Body of pancreas (tissue), 4 donors: ENCODE results near the gene MYO1E. TPM values are rescaled to one million over a fixed set of nuclear protein-coding genes. Genes with fewer than 3 reads are reported as not detected.

Experiments used
- ATAC-seq: fragments of 150-250 bp; one replicate; pipeline ENCODE4 v1.9.1; 2016
- DNase-seq, 4 donors: peaks; one replicate each; pipeline ENCODE4 v3.0.0-alpha.2; 2019
- H3K27ac ChIP-seq, 4 donors: fragments of 200-600 bp; sonication (generic); 1 replicate in 3 of 4; 2 replicates in 1 of 4; pipeline versions ENCODE4 v1.5.1 to v1.6.1; 2016 to 2019; ENCODE audit warnings: mild to moderate bottlenecking in 1 of 4, mixed read lengths in 1 of 4, moderate library complexity in 1 of 4
- H3K27me3 ChIP-seq, 2 donors: fragments of 200-600 bp; sonication (generic); one replicate each; pipeline ENCODE4 v1.6.0; 2016; ENCODE audit warnings: mild to moderate bottlenecking in 1 of 2
- H3K36me3 ChIP-seq, 2 donors: fragments of 200-600 bp; sonication (generic); replicated peaks in 1 of 2; 2 replicates each; pipeline ENCODE4 v1.5.1; 2016; ENCODE audit warnings: low read depth in 2 of 2; ENCODE audit not compliant: insufficient read depth in 1 of 2
- H3K4me1 ChIP-seq: fragments of 200-600 bp; sonication (generic); one replicate; pipeline ENCODE4 v1.6.0; 2016
- H3K4me3 ChIP-seq, 2 donors: fragments of 200-600 bp; sonication (generic); 1 replicate in 1 of 2; 2 replicates in 1 of 2; pipeline ENCODE4 v1.5.1; 2016 to 2019
- H3K9me3 ChIP-seq, 3 donors: fragments of 200-600 bp; sonication (generic); 1 replicate in 2 of 3; 2 replicates in 1 of 3; pipeline ENCODE4 v1.5.1; 2016
- CTCF ChIP-seq, 7 experiments: fragments of 450-650 bp in 4 of 7; fragments of 200-600 bp in 3 of 7; sonication (generic) in 3 of 7; IDR thresholded peaks; one replicate each; pipeline ENCODE4 v1.5.1; 2016 to 2019; ENCODE audit warnings: antibody characterized with exemption in 7 of 7
- POLR2A ChIP-seq, 3 donors: fragments of 450-650 bp; IDR thresholded peaks; one replicate each; pipeline ENCODE4 v1.6.1; 2016; ENCODE audit warnings: antibody characterized with exemption in 3 of 3, mild to moderate bottlenecking in 2 of 3
- WGBS, 2 donors: methylation state at CpG; one replicate each; pipeline ENCODE4 v1.1.5; 2017; 5-methylcytosine and 5-hydroxymethylcytosine counted together
- intact Hi-C: fragments of 100-400 bp; cut with DNase I; formaldehyde crosslinking; loops from one replicate; pipeline ENCODE4 v1.15.1; 2023
- total RNA-seq, 2 donors: library from RNA; depleted of rRNA; stranded (reverse); fragments of >200 nt; gene quantifications; one replicate each; pipeline ENCODE4 v1.1.0, GENCODE V29; 2016

Gene MYO1E
- total RNA-seq, 2 donors from 2014 or later, result 14.0 to 48.5 TPM

DNA sequence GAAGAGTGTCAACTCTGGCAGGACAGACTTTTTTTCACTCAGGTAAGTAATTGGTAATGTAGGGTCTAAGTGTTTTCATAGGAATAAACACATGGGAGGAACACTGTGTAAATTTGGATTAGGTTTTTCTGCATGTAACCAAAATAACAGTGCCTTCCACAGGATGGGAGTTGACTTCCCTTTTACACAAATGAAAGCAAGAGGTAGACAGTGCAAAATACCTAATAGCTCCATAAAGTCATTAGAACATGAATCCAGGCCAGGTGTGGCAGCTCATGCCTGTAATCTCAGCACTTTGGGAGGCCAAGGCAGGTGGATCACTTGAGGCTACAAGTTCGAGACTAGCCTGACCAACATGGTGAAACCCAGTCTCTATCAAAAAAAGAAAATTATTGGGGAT lies 25.5 kb upstream of the MYO1E start:
- no peak for ATAC-seq
- TF ChIP-seq CTCF (IDR thresholded peaks at IDR 0.05) (no peak), POLR2A (IDR thresholded peaks at IDR 0.05) (no peak)
- Histone ChIP-seq H3K27ac (no peak overlapping the region), H3K4me3 (no peak overlapping the region), H3K4me1 (no peaks in the 10 kb centered on the region), H3K9me3 (no peaks in the 10 kb centered on the region), H3K27me3 (no peaks in the 10 kb centered on the region), H3K36me3 (no peaks in the 10 kb centered on the region)
- 83 to 86% methylated on average over 1 of the region's 1 CpG for WGBS, 2 donors
- DNase-seq, result no peak
- intact Hi-C loops, result no loop called here

GRCh38 chr15:59396679-59397078 lies 24.0 kb upstream of the MYO1E start:
- Histone ChIP-seq H3K9me3 (no peaks in the 10 kb centered on the region), H3K4me1 (no peaks in the 10 kb centered on the region), H3K4me3 (no peak overlapping the region), H3K36me3 (no peaks in the 10 kb centered on the region), H3K27ac (no peak overlapping the region), H3K27me3 (no peaks in the 10 kb centered on the region)
- no peak for ATAC-seq
- 15 to 32% methylated on average over 3 of the region's 3 CpGs for WGBS, 2 donors
- DNase-seq, result no peak
- intact Hi-C loops, result no loop called here
- TF ChIP-seq CTCF (IDR thresholded peaks at IDR 0.05) (no peak), POLR2A (IDR thresholded peaks at IDR 0.05) (no peak)

DNA sequence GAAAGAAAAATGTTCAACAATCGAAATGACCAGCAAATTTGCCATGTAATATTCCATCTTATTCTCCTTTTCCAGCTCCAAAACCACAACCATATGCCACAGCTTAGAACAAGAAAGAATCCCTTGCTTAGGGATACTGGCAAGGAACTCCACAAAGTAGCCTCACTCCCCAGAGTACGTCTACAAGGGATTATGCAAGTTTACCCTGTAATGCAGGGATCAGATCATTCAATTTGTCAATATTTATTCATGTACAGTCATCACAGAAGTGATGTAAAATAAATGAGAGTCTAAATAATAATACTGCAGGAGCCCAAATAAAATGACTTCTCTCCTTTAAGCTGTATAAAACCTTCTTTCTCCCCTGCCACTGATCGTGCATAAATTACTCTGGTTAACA lies 23.5 kb upstream of the MYO1E start:
- Histone ChIP-seq H3K9me3 (no peaks in the 10 kb centered on the region), H3K4me1 (no peaks in the 10 kb centered on the region), H3K4me3 (no peak overlapping the region), H3K27ac (no peak overlapping the region), H3K36me3 (no peaks in the 10 kb centered on the region), H3K27me3 (no peaks in the 10 kb centered on the region)
- intact Hi-C loops, result no loop called here
- TF ChIP-seq CTCF (IDR thresholded peaks at IDR 0.05) (no peak), POLR2A (IDR thresholded peaks at IDR 0.05) (no peak)
- 34 to 42% methylated on average over 3 of the region's 3 CpGs for WGBS, 2 donors
- ATAC-seq (no peak), DNase-seq (no peak)

GRCh38 chr15:59394166-59394661 lies 21.5 kb upstream of the MYO1E start:
- no peak overlapping the region for H3K4me3 ChIP-seq
- H3K27ac ChIP-seq, result no peak overlapping the region
- TF ChIP-seq CTCF (IDR thresholded peaks at IDR 0.05) (no peak), POLR2A (IDR thresholded peaks at IDR 0.05) (no peak)
- no peaks in the 10 kb centered on the region for H3K27me3 ChIP-seq
- 75 to 81% methylated on average over 9 of the region's 9 CpGs for WGBS, 2 donors
- DNase-seq, result no peak
- intact Hi-C loops, result no loop called here
- no peak for ATAC-seq
- H3K9me3 ChIP-seq, result no peaks in the 10 kb centered on the region
- H3K4me1 ChIP-seq, result no peaks in the 10 kb centered on the region
- no peaks in the 10 kb centered on the region for H3K36me3 ChIP-seq

GRCh38 chr15:59392299-59392698 lies 19.6 kb upstream of the MYO1E start:
- TF ChIP-seq CTCF (IDR thresholded peaks at IDR 0.05) (no peak), POLR2A (IDR thresholded peaks at IDR 0.05) (no peak)
- no peaks in the 10 kb centered on the region for H3K4me1 ChIP-seq
- no peak for DNase-seq
- H3K9me3 ChIP-seq, result no peaks in the 10 kb centered on the region
- WGBS, 2 donors, result 65 to 70% methylated on average over 5 of the region's 5 CpGs
- intact Hi-C loops, result no loop called here
- ATAC-seq, result no peak
- H3K4me3 ChIP-seq, result no peak overlapping the region
- H3K27ac ChIP-seq, result no peak overlapping the region
- no peaks in the 10 kb centered on the region for H3K36me3 ChIP-seq
- no peaks in the 10 kb centered on the region for H3K27me3 ChIP-seq
